HepG2 (cell line): ENCODE results near the gene SULT2B1. TPM values are rescaled to one million over a fixed set of nuclear protein-coding genes. Genes with fewer than 3 reads are reported as not detected.

ENCODE experiments used
- ATAC-seq: fragments of 200-7000 bp; cut with Tn5 transposase; 3 replicates; pipeline ENCODE4 v1.9.1; 2020; ENCODE audit warnings: mild to moderate bottlenecking, moderate library complexity
- BruUV-seq: library from RNA; stranded (reverse); fragments of 400-500 nt; replicated peaks from 2 replicates; lab custom pipeline; 2021; lab: Mats Ljungman, UMichigan
- CTCF ChIA-PET: fragments of 300-600 bp; formaldehyde crosslinking; extraction: SDS; loops from one replicate; lab custom pipeline; 2021; ENCODE audit warnings: low total read pairs, inconsistent platforms, low intra/inter-chr PET ratio; lab: Yijun Ruan, JAX
- POLR2A ChIA-PET: fragments of 350-600 bp; sonication (Branson Sonifier 250); formaldehyde crosslinking; loops from one replicate; lab custom pipeline; 2020; ENCODE audit warnings: antibody characterized with exemption, inconsistent platforms; lab: Yijun Ruan, JAX
- DNase-seq: peaks from one replicate; pipeline ENCODE4 v3.0.0-alpha.2; 2015; ENCODE audit warnings: low spot score
- FAIRE-seq: peaks from 3 replicates; lab custom pipeline; 2011; peaks lifted over from hg19 to GRCh38; lab: Jason Lieb, UNC
- H2AFZ ChIP-seq: one replicate; pipeline ENCODE4 v1.6.1; 2011; ENCODE audit warnings: low read length, inconsistent platforms
- H3K27ac ChIP-seq: fragments of 300-600 bp; 3 replicates; pipeline ENCODE4 v1.8.0; 2011; ENCODE audit warnings: mixed run types, mild to moderate bottlenecking, mixed read lengths, low read length, inconsistent platforms; ENCODE audit not compliant: insufficient read depth; ENCODE audit errors: extremely low read length
- H3K27me3 ChIP-seq, 2 experiments: fragments of 200-600 bp in 1 of 2; 2 replicates in 1 of 2; 3 replicates in 1 of 2; pipeline versions ENCODE4 v1.6.0 to v1.8.0; 2011; ENCODE audit warnings: low read length in 2 of 2, mild to moderate bottlenecking in 2 of 2, moderate library complexity in 2 of 2, inconsistent platforms in 1 of 2; ENCODE audit not compliant: insufficient read depth in 2 of 2, control insufficient read depth in 1 of 2
- H3K36me3 ChIP-seq, 2 experiments: fragments of 200-600 bp in 1 of 2; replicated peaks in 1 of 2; 2 replicates in 1 of 2; 3 replicates in 1 of 2; pipeline versions ENCODE4 v1.5.1 to v1.8.0; 2011; ENCODE audit warnings: low read length in 2 of 2, inconsistent platforms in 1 of 2; ENCODE audit not compliant: insufficient read depth in 2 of 2, control insufficient read depth in 1 of 2
- H3K4me1 ChIP-seq: 2 replicates; pipeline ENCODE4 v1.5.1; 2012; ENCODE audit warnings: low read length, inconsistent platforms; ENCODE audit not compliant: insufficient read depth
- H3K4me2 ChIP-seq: 2 replicates; pipeline ENCODE4 v1.6.0; 2011; ENCODE audit warnings: low read depth, low read length, inconsistent platforms
- H3K4me3 ChIP-seq, 3 experiments: fragments of 200-600 bp in 1 of 3; sonication (generic), shearing (Covaris generic) in 1 of 3; replicated peaks in 1 of 3; 2 replicates each; pipeline ENCODE4 v1.5.1; 2011 to 2016; ENCODE audit warnings: low read length in 3 of 3, inconsistent platforms in 2 of 3, low read depth in 2 of 3, mild to moderate bottlenecking in 2 of 3, control low read depth in 1 of 3, mixed read lengths in 1 of 3; ENCODE audit not compliant: insufficient read depth in 1 of 3
- H3K79me2 ChIP-seq: one replicate; pipeline ENCODE4 v1.6.1; 2011; ENCODE audit warnings: low read length, inconsistent platforms; ENCODE audit not compliant: insufficient read depth
- H3K9ac ChIP-seq: 2 replicates; pipeline ENCODE4 v1.6.0; 2011; ENCODE audit warnings: mild to moderate bottlenecking, low read depth, low read length, inconsistent platforms; ENCODE audit not compliant: insufficient read depth
- H3K9me3 ChIP-seq: 2 replicates; pipeline ENCODE4 v1.5.1; 2012; ENCODE audit warnings: mild to moderate bottlenecking, low read length
- H4K20me1 ChIP-seq: 2 replicates; pipeline ENCODE4 v1.6.0; 2011; ENCODE audit warnings: inconsistent platforms, mild to moderate bottlenecking, low read length, moderate library complexity; ENCODE audit not compliant: insufficient read depth
- ATF7-NPFF ChIP-seq: sonication (generic); formaldehyde crosslinking; IDR thresholded peaks from 2 replicates; pipeline ENCODE4 v1.8.1; 2023; ENCODE audit warnings: mild to moderate bottlenecking, low read depth, missing genetic modification reagents, moderate library complexity
- HOXA9 ChIP-seq: sonication (generic); formaldehyde crosslinking; IDR thresholded peaks from 2 replicates; pipeline ENCODE4 v1.8.1; 2022; ENCODE audit warnings: missing genetic modification reagents, mild to moderate bottlenecking, moderate library complexity, borderline replicate concordance
- TOE1 ChIP-seq: sonication (generic); formaldehyde crosslinking; IDR thresholded peaks from 2 replicates; pipeline ENCODE4 v1.4.0; 2020; ENCODE audit warnings: mild to moderate bottlenecking, missing genetic modification reagents
- TRIM24 ChIP-seq: sonication (generic); formaldehyde crosslinking; IDR thresholded peaks from 2 replicates; pipeline ENCODE4 v1.8.0; 2022; ENCODE audit warnings: mild to moderate bottlenecking, missing genetic modification reagents
- ZNF234 ChIP-seq: sonication (generic); formaldehyde crosslinking; conservative IDR thresholded peaks from 2 replicates; pipeline ENCODE4 v1.5.1; 2020; ENCODE audit warnings: mild to moderate bottlenecking, missing genetic modification reagents
- WGBS: methylation state at CpG from one replicate; pipeline ENCODE4 v1.1.6; 2017; ENCODE audit warnings: low lambda C conversion rate; 5-methylcytosine and 5-hydroxymethylcytosine counted together
- in situ Hi-C: cut with HindIII; loops from 2 replicates; pipeline ENCODE4 v1.10.0; 2017; ENCODE audit warnings: low pct_unique_long_range_greater_than_20kb; ENCODE audit not compliant: extremely low pct_ligation_motif_present
- intact Hi-C: fragments of 100-400 bp; cut with micrococcal nuclease; formaldehyde crosslinking; loops from one replicate; pipeline ENCODE4 v1.10.0; 2022; ENCODE audit not compliant: unreplicated experiment
- polyA plus RNA-seq, 8 experiments: library from polyadenylated mRNA; depleted of rRNA in 3 of 8; stranded (reverse) in 7 of 8; unstranded in 1 of 8; fragments of >200 nt; fragmentation: Illumina TruSeq in 4 of 8; extraction: Trizol in 4 of 8; gene quantifications; 2 replicates each; pipeline versions ENCODE4 v1.2.1 to v1.2.3, GENCODE V29; 2011 to 2016; ENCODE audit warnings: low read depth in 4 of 8, missing spikeins in 1 of 8, mixed read lengths in 1 of 8; ENCODE audit not compliant: insufficient read depth in 1 of 8
- total RNA-seq, 5 experiments: library from RNA; depleted of rRNA; stranded (reverse); fragments of >200 nt; fragmentation: Illumina TruSeq; extraction: Trizol; gene quantifications; 2 replicates each; pipeline ENCODE4 v1.2.3, GENCODE V29; 2016; ENCODE audit warnings: low read depth in 1 of 5
- TF ChIP-seq, protein P1 (sequence below): sonication (generic); formaldehyde crosslinking; IDR thresholded peaks from 2 replicates; pipeline ENCODE4 v1.5.0; 2020; ENCODE audit warnings: missing genetic modification reagents
- TF ChIP-seq, protein P2 (sequence below): sonication (generic); formaldehyde crosslinking; IDR thresholded peaks from 2 replicates; pipeline ENCODE4 v1.8.0; 2022; ENCODE audit warnings: mild to moderate bottlenecking, missing genetic modification reagents; ENCODE audit not compliant: insufficient replicate concordance

SULT2B1 gene
- total and polyA plus RNA-seq, 2 of the 13 experiments (the other 11 are each of a cell fraction or from before 2014, with no cell fraction given) = 0.13 TPM; not detected in 1

DNA sequence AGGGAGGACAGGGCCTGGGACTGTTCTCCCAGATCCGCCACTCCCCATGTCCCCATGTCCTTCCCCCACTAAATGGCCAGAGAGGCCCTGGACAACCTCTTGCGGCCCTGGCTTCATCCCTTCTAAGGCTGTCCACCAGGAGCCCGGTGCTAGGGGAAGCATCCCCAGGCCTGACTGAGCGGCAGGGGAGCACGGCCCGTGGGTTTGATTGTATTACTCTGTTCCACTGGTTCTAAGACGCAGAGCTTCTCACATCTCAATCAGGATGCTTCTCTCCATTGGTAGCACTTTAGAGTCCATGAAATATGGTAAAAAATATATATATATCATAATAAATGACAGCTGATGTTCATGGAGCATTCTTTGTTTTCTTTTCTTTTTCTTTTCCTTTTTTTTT lies 55.4 kb downstream of the SULT2B1 start:
- no peak overlapping the region for H3K4me2 ChIP-seq
- no peaks in the 10 kb centered on the region for H4K20me1 ChIP-seq
- ChIA-PET CTCF (interaction anchor here (2.1 kb wide), 1 partner anchor 18 kb away, joined by 10 read pairs; no protein-coding TSS in a partner anchor), POLR2A (interaction anchor here (1.2 kb wide), 1 partner anchor 12 kb away, joined by 5 read pairs; the partner anchor contains the start of genes RPL18 and SPHK2)
- TF ChIP-seq ATF7-NPFF (CRISPR knock-in tag) (no peak), TOE1 (CRISPR knock-in tag) (no peak), ZNF234 (CRISPR knock-in tag) (no peak), TRIM24 (CRISPR knock-in tag) (no peak), HOXA9 (CRISPR knock-in tag) (no peak)
- TF ChIP-seq, protein P1, sequence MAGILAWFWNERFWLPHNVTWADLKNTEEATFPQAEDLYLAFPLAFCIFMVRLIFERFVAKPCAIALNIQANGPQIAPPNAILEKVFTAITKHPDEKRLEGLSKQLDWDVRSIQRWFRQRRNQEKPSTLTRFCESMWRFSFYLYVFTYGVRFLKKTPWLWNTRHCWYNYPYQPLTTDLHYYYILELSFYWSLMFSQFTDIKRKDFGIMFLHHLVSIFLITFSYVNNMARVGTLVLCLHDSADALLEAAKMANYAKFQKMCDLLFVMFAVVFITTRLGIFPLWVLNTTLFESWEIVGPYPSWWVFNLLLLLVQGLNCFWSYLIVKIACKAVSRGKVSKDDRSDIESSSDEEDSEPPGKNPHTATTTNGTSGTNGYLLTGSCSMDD (CRISPR knock-in tag) = no peak
- TF ChIP-seq, protein P2, sequence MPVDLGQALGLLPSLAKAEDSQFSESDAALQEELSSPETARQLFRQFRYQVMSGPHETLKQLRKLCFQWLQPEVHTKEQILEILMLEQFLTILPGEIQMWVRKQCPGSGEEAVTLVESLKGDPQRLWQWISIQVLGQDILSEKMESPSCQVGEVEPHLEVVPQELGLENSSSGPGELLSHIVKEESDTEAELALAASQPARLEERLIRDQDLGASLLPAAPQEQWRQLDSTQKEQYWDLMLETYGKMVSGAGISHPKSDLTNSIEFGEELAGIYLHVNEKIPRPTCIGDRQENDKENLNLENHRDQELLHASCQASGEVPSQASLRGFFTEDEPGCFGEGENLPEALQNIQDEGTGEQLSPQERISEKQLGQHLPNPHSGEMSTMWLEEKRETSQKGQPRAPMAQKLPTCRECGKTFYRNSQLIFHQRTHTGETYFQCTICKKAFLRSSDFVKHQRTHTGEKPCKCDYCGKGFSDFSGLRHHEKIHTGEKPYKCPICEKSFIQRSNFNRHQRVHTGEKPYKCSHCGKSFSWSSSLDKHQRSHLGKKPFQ (CRISPR knock-in tag) = no peak
- H3K4me1 ChIP-seq = peaks cover 21% of the 10 kb centered on the region
- no peaks in the 10 kb centered on the region for H3K9me3 ChIP-seq
- BruUV-seq = no TSS peak
- H3K4me3 ChIP-seq = 0 out of 6 replicates have a peak overlapping the region, but pooled peaks of 1 of the 3 experiments have one; percentile 8
- no peak overlapping the region for H2AFZ ChIP-seq
- H3K27me3 ChIP-seq = no peaks in the 10 kb centered on the region; a peak in 1 of 5 replicates
- ATAC-seq (peak; percentile 8; the same call in 1 of the 3 replicates), FAIRE-seq (no peak), DNase-seq (no peak)
- in situ Hi-C loops = no loop called here
- H3K79me2 ChIP-seq = no peaks in the 10 kb centered on the region
- no peak overlapping the region for H3K9ac ChIP-seq
- H3K27ac ChIP-seq = no peak overlapping the region
- no peaks in the 10 kb centered on the region for H3K36me3 ChIP-seq
- WGBS = 70% methylated on average over 1 of the region's 7 CpGs
- intact Hi-C loops = no loop called here
